NT2/D1 (cell line): Measurements from ENCODE around the gene OSGIN1.

Experiments
- SUZ12 ChIP-seq: IDR thresholded peaks from 2 replicates; pipeline ENCODE4 v1.6.1; 2011; ENCODE audit not compliant: insufficient read length, insufficient read depth; ENCODE audit errors: extremely low read depth
- ZNF274 ChIP-seq: IDR thresholded peaks from 2 replicates; pipeline ENCODE4 v1.6.1; 2011; ENCODE audit warnings: mild to moderate bottlenecking, low read depth, low read length

DNA sequence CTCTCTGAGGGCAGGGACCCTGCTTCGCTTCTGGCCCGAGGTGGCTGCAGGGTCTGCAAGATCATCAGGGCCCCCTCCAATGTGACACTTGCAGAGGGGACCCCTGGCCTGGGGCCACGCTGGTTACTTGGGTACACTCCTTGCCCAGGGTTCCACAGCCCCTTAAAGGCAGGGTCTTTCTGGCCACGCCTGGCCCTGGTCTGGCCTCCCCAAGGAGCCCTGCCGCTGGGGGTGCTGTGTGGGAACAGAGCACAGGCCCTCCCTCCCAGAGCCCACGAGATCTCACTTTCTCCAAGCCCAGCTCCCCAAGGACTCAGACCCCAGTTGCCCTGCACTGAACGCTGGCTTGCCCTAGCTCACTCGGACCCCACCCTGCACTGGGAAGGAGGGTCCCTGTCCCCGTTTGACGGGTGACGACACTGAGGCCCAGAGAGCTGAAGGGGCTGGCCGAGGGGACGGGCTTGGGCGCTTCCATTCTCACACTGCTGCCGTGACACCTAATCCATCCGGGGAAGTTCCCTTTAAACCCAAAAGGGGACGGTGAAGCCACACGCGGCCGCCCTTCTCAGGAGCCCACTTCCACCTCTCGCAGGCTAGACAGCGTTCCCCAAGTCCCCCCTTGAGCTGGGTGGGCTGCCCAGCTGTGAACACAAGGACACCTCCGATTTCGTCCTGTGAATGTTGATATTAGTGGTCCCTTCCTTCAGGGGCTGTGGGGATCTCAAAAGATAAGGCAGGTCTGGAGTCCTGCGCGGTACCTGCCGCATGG lies 26.9 kb upstream of the OSGIN1 start:
- TF ChIP-seq SUZ12 = no peak
- TF ChIP-seq ZNF274 = no peak
